ENCODE measurements around the gene ZNF226. TPM values are rescaled to one million over a fixed set of nuclear protein-coding genes. Genes with fewer than 3 reads are reported as not detected.
"Not testable (repeated sequence)": the region's sequence is repeated elsewhere in the genome, so short reads cannot be mapped to it uniquely, and the experiment has no call there.

ZNF226 gene
- total RNA-seq (10 to 100 TPM; 14.5 to 20.6 TPM), polyA plus RNA-seq (ENCODE audit: insufficient read length in 6 of 6) (10 to 100 TPM; 25.3 to 37.7 (median 27.8) TPM)
- long read RNA-seq, donor 1, partial matches to known transcripts = 0 of 6 reads
- long read RNA-seq, donor 1, other reads (novel, unspliced or antisense) = 0 of 6 reads
- long read RNA-seq, donor 2, full-length matches to known transcripts = 5 of 5 reads
- long read RNA-seq, donor 2, partial matches to known transcripts = 0 of 5 reads
- long read RNA-seq, donor 2, other reads (novel, unspliced or antisense) = 0 of 5 reads
- long read RNA-seq, donor 3, partial matches to known transcripts = 0 of 6 reads
- long read RNA-seq, donor 3, other reads (novel, unspliced or antisense) = 0 of 6 reads
- long read RNA-seq, donor 4, partial matches to known transcripts = 1 of 9 reads
- long read RNA-seq, donor 4, other reads (novel, unspliced or antisense) = 0 of 9 reads
- long read RNA-seq, donor 5, transcript ZNF226-201 (6 exons, 817 nt) = major isoform, 5 of 14 reads
- long read RNA-seq, donor 5, transcript ZNF226-218 (6 exons, 548 nt) = major isoform, 5 of 14 reads
- long read RNA-seq, donor 5, partial matches to known transcripts = 0 of 14 reads
- long read RNA-seq, donor 5, other reads (novel, unspliced or antisense) = 0 of 14 reads
- long read RNA-seq, donor 6, full-length matches to known transcripts = 13 of 13 reads
- long read RNA-seq, donor 6, partial matches to known transcripts = 0 of 13 reads
- long read RNA-seq, donor 6, other reads (novel, unspliced or antisense) = 0 of 13 reads
- long read RNA-seq, donor 7, partial matches to known transcripts = 0 of 4 reads
- long read RNA-seq, donor 7, other reads (novel, unspliced or antisense) = 0 of 4 reads
- long read RNA-seq, donor 8, partial matches to known transcripts = 0 of 3 reads
- long read RNA-seq, donor 8, other reads (novel, unspliced or antisense) = 0 of 3 reads
- long read RNA-seq, donor 9 = 0 reads
- long read RNA-seq, donor 10, partial matches to known transcripts = 0 of 3 reads
- long read RNA-seq, donor 10, other reads (novel, unspliced or antisense) = 0 of 3 reads
- long read RNA-seq, donor 11 = 0 reads
- long read RNA-seq, donor 12, full-length matches to known transcripts = 4 of 4 reads
- long read RNA-seq, donor 12, partial matches to known transcripts = 0 of 4 reads
- long read RNA-seq, donor 12, other reads (novel, unspliced or antisense) = 0 of 4 reads

- Histone ChIP-seq H3K27ac (peak within 1 kb of the TSS; percentile 81 to 83), H3K36me3 (peaks cover 0 to 35% of the 10 kb centered on the region in 2 donors), H3K27me3 (no peaks in the 10 kb centered on the region), H3K4me1 (peaks cover 8 to 11% of the 10 kb centered on the region in 2 donors), H3K4me3 (peak within 1 kb of the TSS; percentile 58 to 76), H3K9me3 (peaks cover 0 to 76% of the 10 kb centered on the region in 2 donors)
- intact Hi-C loops (cut with DNase I) = no loop called here
- peak; percentile 86 to 97 (median 94) for DNase-seq
- ATAC-seq = peak; percentile 100
- no peak for TF ChIP-seq CTCF (IDR thresholded peaks at IDR 0.05)
Measured at GRCh38 chr19:44164673-44165512, at the start of gene ZNF226. Gene ZNF226 (plus strand): TSS chr19:44165100. CDS start chr19:44170081, 4,981 bp downstream.

GRCh38 chr19:44121162-44121561 lies 43.7 kb upstream of the ZNF226 start:
- intact Hi-C loops (cut with DNase I) = not testable (repeated sequence)

GRCh38 chr19:44131955-44132354 lies 32.9 kb upstream of the ZNF226 start:
- no peak for DNase-seq
- Histone ChIP-seq H3K9me3 (peaks cover 0 to 84% of the 10 kb centered on the region in 2 donors), H3K4me1 (no peaks in the 10 kb centered on the region), H3K27me3 (no peaks in the 10 kb centered on the region), H3K36me3 (peaks cover 0 to 58% of the 10 kb centered on the region in 2 donors), H3K27ac (no peak overlapping the region), H3K4me3 (no peak overlapping the region)
- intact Hi-C loops (cut with DNase I) = no loop called here
- no peak for ATAC-seq
- TF ChIP-seq CTCF (IDR thresholded peaks at IDR 0.05) = no peak

More at GRCh38 chr19:44121162-44121561, 43.7 kb upstream of the ZNF226 start:
- peaks cover 0 to 61% of the 10 kb centered on the region in 2 donors for H3K9me3 ChIP-seq
- not testable (repeated sequence) for ATAC-seq, DNase-seq, H3K4me3 ChIP-seq, H3K27me3 ChIP-seq, H3K27ac ChIP-seq, H3K4me1 ChIP-seq
- peaks cover 3 to 100% of the 10 kb centered on the region in 2 donors for H3K36me3 ChIP-seq

GRCh38 chr19:44141191-44142058 lies 23.5 kb upstream of the ZNF226 start, which contains the start of gene ZNF234:
Gene ZNF234 (plus strand): TSS chr19:44141554. CDS start chr19:44144633, 3,079 bp downstream.
- intact Hi-C loops (cut with DNase I) = no loop called here
- peak; percentile 100 for ATAC-seq

More at GRCh38 chr19:44141191-44142058, 23.5 kb upstream of the ZNF226 start, which contains the start of gene ZNF234:
- DNase-seq = peak; percentile 84 to 92 (median 89)
- peaks cover 4 to 20% of the 10 kb centered on the region in 2 donors for H3K4me1 ChIP-seq
- TF ChIP-seq CTCF (IDR thresholded peaks at IDR 0.05) = no peak
- peak within 1 kb of the TSS; percentile 64 to 78 for H3K27ac ChIP-seq
- peak within 1 kb of the TSS; percentile 89 to 91 for H3K4me3 ChIP-seq
- no peaks in the 10 kb centered on the region for H3K9me3 ChIP-seq
- H3K36me3 ChIP-seq = peaks cover 0 to 21% of the 10 kb centered on the region in 2 donors
- no peaks in the 10 kb centered on the region for H3K27me3 ChIP-seq

All from left lung (tissue), 14 donors.